A673 (cell line): ENCODE results near the gene AP3D1. TPM values are rescaled to one million over a fixed set of nuclear protein-coding genes. Genes with fewer than 3 reads are reported as not detected.

Source experiments
- BruUV-seq: library from RNA; stranded (reverse); fragments of 400-500 nt; replicated peaks from 2 replicates; lab custom pipeline; 2021; lab: Mats Ljungman, UMichigan
- CTCF ChIA-PET: fragments of 300-600 bp; sonication (Branson Sonifier 250); formaldehyde crosslinking; loops from one replicate; lab custom pipeline; 2022; ENCODE audit warnings: antibody characterized with exemption; lab: Charles Lee
- POLR2A ChIA-PET: fragments of 300-600 bp; sonication (Branson Sonifier 250); formaldehyde crosslinking; loops from one replicate; lab custom pipeline; 2022; ENCODE audit warnings: antibody characterized with exemption; ENCODE audit not compliant: low non-redundant PET; lab: Charles Lee
- DNase-seq: peaks from one replicate; pipeline ENCODE4 v3.0.0-alpha.2; 2015; ENCODE audit warnings: low spot score
- H3K27ac ChIP-seq: fragments of 200-600 bp; sonication (generic); 2 replicates; pipeline ENCODE4 v1.5.1; 2016; ENCODE audit warnings: mixed run types, low read depth, mild to moderate bottlenecking, mixed read lengths, antibody characterized with exemption, low read length; ENCODE audit not compliant: poor library complexity, severe bottlenecking
- H3K27me3 ChIP-seq: fragments of 200-600 bp; sonication (generic); replicated peaks from 2 replicates; pipeline ENCODE4 v1.6.1; 2017; ENCODE audit warnings: mixed run types, low read depth, mild to moderate bottlenecking, mixed read lengths, antibody characterized with exemption, low read length; ENCODE audit not compliant: insufficient read depth, poor library complexity
- H3K36me3 ChIP-seq: fragments of 200-600 bp; sonication (generic); 2 replicates; pipeline ENCODE4 v1.6.1; 2016; ENCODE audit warnings: mixed run types, mild to moderate bottlenecking, mixed read lengths, antibody characterized with exemption, low read length; ENCODE audit not compliant: insufficient read depth, poor library complexity, severe bottlenecking
- H3K4me1 ChIP-seq: fragments of 200-600 bp; sonication (generic); 2 replicates; pipeline ENCODE4 v1.6.1; 2017; ENCODE audit warnings: mixed run types, mild to moderate bottlenecking, mixed read lengths, antibody characterized with exemption, low read length; ENCODE audit not compliant: insufficient read depth, poor library complexity, severe bottlenecking
- H3K4me3 ChIP-seq: fragments of 200-600 bp; sonication (generic); 2 replicates; pipeline ENCODE4 v1.5.1; 2016; ENCODE audit warnings: low read depth, mixed run types, mild to moderate bottlenecking, mixed read lengths, low read length; ENCODE audit not compliant: poor library complexity, severe bottlenecking
- H3K9me3 ChIP-seq: fragments of 200-600 bp; sonication (generic); 2 replicates; pipeline ENCODE4 v1.6.1; 2016; ENCODE audit warnings: mixed run types, low read depth, mild to moderate bottlenecking, mixed read lengths, antibody characterized with exemption, low read length; ENCODE audit not compliant: poor library complexity, severe bottlenecking
- CTCF ChIP-seq: fragments of 300-800, 200-600 bp; sonication (generic); conservative IDR thresholded peaks from 2 replicates; pipeline ENCODE4 v1.5.1; 2017; ENCODE audit warnings: low read depth, mild to moderate bottlenecking, antibody characterized with exemption, low read length, moderate library complexity, mixed read lengths
- EZH2 ChIP-seq: fragments of 200-600 bp; sonication (generic); IDR thresholded peaks from 2 replicates; pipeline ENCODE4 v1.6.1; 2017; ENCODE audit warnings: borderline replicate concordance, low read depth, mild to moderate bottlenecking, mixed read lengths, antibody characterized with exemption, low read length; ENCODE audit not compliant: poor library complexity, severe bottlenecking
- intact Hi-C: fragments of 100-400 bp; cut with micrococcal nuclease; formaldehyde crosslinking; loops from one replicate; pipeline ENCODE4 v1.10.0; 2022; ENCODE audit not compliant: unreplicated experiment
- total RNA-seq: library from RNA; stranded (reverse); gene quantifications from 2 replicates; pipeline ENCODE4 v1.2.3, GENCODE V29; 2021

AP3D1 gene
- total RNA-seq, 1 experiment from 2014 or later = 148 TPM

GRCh38 chr19:2064788-2065524 is 86.4 kb downstream of the AP3D1 start:
- CTCF ChIA-PET = no interaction called here
- BruUV-seq = no TSS peak
- Histone ChIP-seq H3K4me3 (no peak overlapping the region), H3K27me3 (no peaks in the 10 kb centered on the region), H3K36me3 (no peaks in the 10 kb centered on the region), H3K4me1 (peaks cover 11% of the 10 kb centered on the region), H3K9me3 (no peaks in the 10 kb centered on the region), H3K27ac (no peak overlapping the region)
- POLR2A ChIA-PET = no interaction called here
- intact Hi-C loops = no loop called here
- TF ChIP-seq CTCF = no peak
- TF ChIP-seq EZH2 = no peak
- no peak for DNase-seq

DNA sequence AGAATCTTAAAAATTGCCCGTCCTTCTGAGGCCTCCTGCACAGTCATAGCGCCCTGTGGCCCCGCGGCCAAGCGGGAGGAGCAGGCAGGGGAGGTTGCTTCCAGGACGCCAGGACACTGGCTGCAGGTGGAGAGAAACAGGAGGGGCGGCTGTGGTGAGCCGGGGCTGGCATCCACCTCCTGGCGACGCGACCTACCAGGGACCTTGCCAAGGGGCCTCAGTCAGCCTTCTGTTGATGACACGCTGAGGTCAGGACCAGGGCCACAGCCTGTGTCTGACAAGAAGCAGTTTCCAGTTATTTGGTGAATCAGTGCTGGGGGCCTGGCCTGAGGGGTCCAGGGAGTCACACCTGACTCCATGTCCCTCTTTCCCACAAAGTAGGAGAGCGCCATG is 87.0 kb downstream of the AP3D1 start:
- intact Hi-C loops = no loop called here
- H3K27me3 ChIP-seq = no peaks in the 10 kb centered on the region
- no peak for TF ChIP-seq CTCF
- TF ChIP-seq EZH2 = no peak
- H3K4me3 ChIP-seq = no peak overlapping the region
- H3K4me1 ChIP-seq = peaks cover 17% of the 10 kb centered on the region
- CTCF ChIA-PET = no interaction called here
- no peaks in the 10 kb centered on the region for H3K36me3 ChIP-seq
- H3K27ac ChIP-seq = no peak overlapping the region
- BruUV-seq = no TSS peak
- no peak for DNase-seq
- H3K9me3 ChIP-seq = no peaks in the 10 kb centered on the region
- POLR2A ChIA-PET = interaction anchor here (0.7 kb wide), 1 partner anchor 14 kb away, joined by 3 read pairs; no protein-coding TSS in a partner anchor

GRCh38 chr19:2063824-2064223 is 87.5 kb downstream of the AP3D1 start:
- Histone ChIP-seq H3K9me3 (no peaks in the 10 kb centered on the region), H3K27me3 (no peaks in the 10 kb centered on the region), H3K4me1 (peaks cover 21% of the 10 kb centered on the region), H3K4me3 (no peak overlapping the region), H3K27ac (no peak overlapping the region), H3K36me3 (no peaks in the 10 kb centered on the region)
- no peak for TF ChIP-seq CTCF
- TF ChIP-seq EZH2 = no peak
- DNase-seq = no peak
- no TSS peak for BruUV-seq
- CTCF ChIA-PET = no interaction called here
- POLR2A ChIA-PET = interaction anchor here (0.7 kb wide), 1 partner anchor 15 kb away, joined by 3 read pairs; no protein-coding TSS in a partner anchor
- intact Hi-C loops = no loop called here
